Prostate gland (tissue), 2 donors: ENCODE data around the gene DST.

Experiments
- POLR2A ChIP-seq: fragments of 450-650 bp; IDR thresholded peaks from one replicate; pipeline ENCODE4 v1.6.1; 2016; ENCODE audit warnings: antibody characterized with exemption, mild to moderate bottlenecking
- POLR2AphosphoS5 ChIP-seq: sonication (generic); formaldehyde crosslinking; IDR thresholded peaks from one replicate; pipeline ENCODE4 v1.6.1; 2017; ENCODE audit warnings: antibody characterized with exemption
- TF ChIP-seq, protein P1 (sequence below), 4 experiments: fragments of 200-600 bp in 2 of 4; fragments of 450-650 bp in 2 of 4; sonication (generic) in 2 of 4; IDR thresholded peaks; 1 replicate in 3 of 4; 2 replicates in 1 of 4; pipeline ENCODE4 v1.5.1; 2016 to 2019; ENCODE audit warnings: antibody characterized with exemption in 4 of 4, mild to moderate bottlenecking in 2 of 4, moderate library complexity in 2 of 4

DNA sequence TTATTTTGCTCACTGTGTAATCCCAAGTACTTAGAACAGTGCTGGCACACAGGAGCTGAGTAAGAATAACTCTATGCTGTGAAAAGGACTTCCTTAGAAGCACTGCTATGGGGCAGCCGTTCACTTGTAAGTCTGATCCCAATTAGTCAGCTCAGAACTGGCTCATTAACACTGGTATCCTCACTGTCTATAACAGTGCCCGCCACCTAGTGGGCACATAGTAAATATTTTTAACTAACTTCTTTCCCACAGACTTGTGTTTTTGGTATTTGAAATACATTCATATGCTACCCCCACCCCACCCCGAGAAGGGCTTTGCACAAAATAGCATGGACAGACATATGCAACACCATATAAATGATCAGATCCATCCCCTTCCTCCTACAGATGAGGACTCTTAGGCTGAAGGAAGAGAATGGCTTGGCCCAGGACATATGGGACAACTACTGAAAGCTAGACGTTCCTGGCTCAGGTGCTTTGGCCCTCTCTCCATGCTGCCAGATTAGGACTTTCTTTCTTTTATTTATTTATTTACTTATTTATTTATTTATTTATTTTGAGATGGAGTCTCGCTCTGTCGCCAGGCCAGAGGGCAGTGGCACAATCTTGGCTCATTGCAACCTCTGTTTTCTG is 47.1 kb downstream of the DST start:
- TF ChIP-seq, protein P1, sequence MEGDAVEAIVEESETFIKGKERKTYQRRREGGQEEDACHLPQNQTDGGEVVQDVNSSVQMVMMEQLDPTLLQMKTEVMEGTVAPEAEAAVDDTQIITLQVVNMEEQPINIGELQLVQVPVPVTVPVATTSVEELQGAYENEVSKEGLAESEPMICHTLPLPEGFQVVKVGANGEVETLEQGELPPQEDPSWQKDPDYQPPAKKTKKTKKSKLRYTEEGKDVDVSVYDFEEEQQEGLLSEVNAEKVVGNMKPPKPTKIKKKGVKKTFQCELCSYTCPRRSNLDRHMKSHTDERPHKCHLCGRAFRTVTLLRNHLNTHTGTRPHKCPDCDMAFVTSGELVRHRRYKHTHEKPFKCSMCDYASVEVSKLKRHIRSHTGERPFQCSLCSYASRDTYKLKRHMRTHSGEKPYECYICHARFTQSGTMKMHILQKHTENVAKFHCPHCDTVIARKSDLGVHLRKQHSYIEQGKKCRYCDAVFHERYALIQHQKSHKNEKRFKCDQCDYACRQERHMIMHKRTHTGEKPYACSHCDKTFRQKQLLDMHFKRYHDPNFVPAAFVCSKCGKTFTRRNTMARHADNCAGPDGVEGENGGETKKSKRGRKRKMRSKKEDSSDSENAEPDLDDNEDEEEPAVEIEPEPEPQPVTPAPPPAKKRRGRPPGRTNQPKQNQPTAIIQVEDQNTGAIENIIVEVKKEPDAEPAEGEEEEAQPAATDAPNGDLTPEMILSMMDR (IDR thresholded peaks at IDR 0.05) = peak; percentile 41 to 61 (median 48)
- TF ChIP-seq POLR2AphosphoS5 = no peak
- TF ChIP-seq POLR2A = no peak
